IMR-90 (cell line): ENCODE results near the gene LIPE. TPM values are rescaled to one million over a fixed set of nuclear protein-coding genes. Genes with fewer than 3 reads are reported as not detected.

Source experiments
- ATAC-seq: fragments of 200-7000 bp; cut with Tn5 transposase; 2 replicates; pipeline ENCODE4 v1.9.1; 2020; ENCODE audit warnings: low read depth, mild to moderate bottlenecking, moderate library complexity
- BruUV-seq: library from RNA; stranded (reverse); fragments of 400-500 nt; replicated peaks from 2 replicates; lab custom pipeline; 2021; lab: Mats Ljungman, UMichigan
- CTCF ChIA-PET: fragments of 300-600 bp; formaldehyde crosslinking; extraction: SDS; loops from one replicate; lab custom pipeline; 2021; ENCODE audit warnings: antibody characterized with exemption; lab: Yijun Ruan, JAX
- POLR2A ChIA-PET: fragments of 300-600 bp; sonication (Branson Sonifier 250); formaldehyde crosslinking; loops from one replicate; lab custom pipeline; 2022; ENCODE audit warnings: antibody characterized with exemption; ENCODE audit not compliant: unreplicated experiment; lab: Charles Lee
- DNase-seq: peaks from one replicate; pipeline ENCODE4 v3.0.0; 2013
- H2AFZ ChIP-seq: replicated peaks from 2 replicates; pipeline ENCODE3; 2013; ENCODE audit warnings: low read length, mild to moderate bottlenecking; ENCODE audit not compliant: poor library complexity
- H2AK5ac ChIP-seq: 2 replicates; pipeline ENCODE4 v1.6.1; 2013; ENCODE audit warnings: low read depth, low read length, inconsistent platforms
- H2AK9ac ChIP-seq: replicated peaks from 2 replicates; pipeline ENCODE3; 2013; ENCODE audit warnings: mild to moderate bottlenecking, low read depth, low read length, moderate library complexity; ENCODE audit not compliant: poor library complexity
- H2BK120ac ChIP-seq: 2 replicates; pipeline ENCODE4 v1.6.1; 2013; ENCODE audit warnings: low read depth, low read length, inconsistent platforms
- H2BK15ac ChIP-seq: 3 replicates; pipeline ENCODE4 v1.6.1; 2013; ENCODE audit warnings: low read depth, low read length, inconsistent platforms
- H2BK20ac ChIP-seq: 2 replicates; pipeline ENCODE4 v1.6.1; 2013; ENCODE audit warnings: low read depth, mild to moderate bottlenecking, inconsistent platforms, low read length, moderate library complexity
- H2BK5ac ChIP-seq: 2 replicates; pipeline ENCODE4 v1.6.1; 2013; ENCODE audit warnings: mild to moderate bottlenecking, low read depth, low read length, inconsistent platforms; ENCODE audit not compliant: poor library complexity, severe bottlenecking
- H3K14ac ChIP-seq: replicated peaks from 2 replicates; pipeline ENCODE4 v1.6.1; 2013; ENCODE audit warnings: low read depth, low read length, inconsistent platforms
- H3K18ac ChIP-seq: 2 replicates; pipeline ENCODE4 v1.6.1; 2013; ENCODE audit warnings: low read depth, low read length, control low read depth
- H3K23ac ChIP-seq: 2 replicates; pipeline ENCODE4 v1.6.1; 2013; ENCODE audit warnings: low read depth, low read length, inconsistent platforms
- H3K27ac ChIP-seq: 2 replicates; pipeline ENCODE4 v1.5.1; 2013; ENCODE audit warnings: mild to moderate bottlenecking, control low read depth, low read length; ENCODE audit not compliant: insufficient read depth
- H3K27me3 ChIP-seq: 2 replicates; pipeline ENCODE4 v1.6.1; 2013; ENCODE audit warnings: low read length; ENCODE audit not compliant: control insufficient read depth, insufficient read depth
- H3K36me3 ChIP-seq: 2 replicates; pipeline ENCODE4 v1.6.1; 2013; ENCODE audit warnings: low read length, mixed read lengths; ENCODE audit not compliant: control insufficient read depth, insufficient read depth
- H3K4ac ChIP-seq: 2 replicates; pipeline ENCODE4 v1.6.1; 2013; ENCODE audit warnings: low read depth, low read length, inconsistent platforms
- H3K4me1 ChIP-seq: 2 replicates; pipeline ENCODE4 v1.6.1; 2013; ENCODE audit warnings: low read length, mixed read lengths; ENCODE audit not compliant: control insufficient read depth, insufficient read depth
- H3K4me2 ChIP-seq: 2 replicates; pipeline ENCODE4 v1.6.1; 2013; ENCODE audit warnings: low read depth, mild to moderate bottlenecking, control low read depth, low read length, moderate library complexity
- H3K4me3 ChIP-seq: 2 replicates; pipeline ENCODE4 v1.5.1; 2013; ENCODE audit warnings: low read depth, mild to moderate bottlenecking, control low read depth, low read length, moderate library complexity; ENCODE audit not compliant: insufficient read depth
- H3K56ac ChIP-seq: 2 replicates; pipeline ENCODE4 v1.6.1; 2013; ENCODE audit warnings: low read length, inconsistent platforms; ENCODE audit not compliant: insufficient read depth; ENCODE audit errors: extremely low read depth
- H3K79me1 ChIP-seq, 2 experiments: 2 replicates each; pipeline ENCODE4 v1.6.1; 2013; ENCODE audit warnings: low read length in 2 of 2, inconsistent platforms in 1 of 2, low read depth in 1 of 2
- H3K9ac ChIP-seq: 2 replicates; pipeline ENCODE4 v1.6.1; 2013; ENCODE audit warnings: low read depth, low read length, control low read depth
- H3K9me1 ChIP-seq: 2 replicates; pipeline ENCODE4 v1.6.1; 2013; ENCODE audit warnings: low read length, inconsistent platforms; ENCODE audit not compliant: insufficient read depth
- H3K9me3 ChIP-seq: 2 replicates; pipeline ENCODE4 v1.6.1; 2013; ENCODE audit warnings: low read length; ENCODE audit not compliant: control insufficient read depth, insufficient read depth
- H4K20me1 ChIP-seq: 2 replicates; pipeline ENCODE4 v1.6.1; 2013; ENCODE audit warnings: low read length, inconsistent platforms; ENCODE audit not compliant: insufficient read depth
- H4K5ac ChIP-seq: 2 replicates; pipeline ENCODE4 v1.6.1; 2013; ENCODE audit warnings: mild to moderate bottlenecking, low read depth, low read length, control low read depth
- H4K8ac ChIP-seq, 2 experiments: 2 replicates each; pipeline ENCODE4 v1.6.1; 2013; ENCODE audit warnings: low read depth in 2 of 2, low read length in 2 of 2, control low read depth in 1 of 2, inconsistent platforms in 1 of 2
- H4K91ac ChIP-seq: 2 replicates; pipeline ENCODE4 v1.6.1; 2013; ENCODE audit warnings: low read depth, low read length, inconsistent platforms; ENCODE audit not compliant: insufficient read depth
- BHLHE40 ChIP-seq: fragments of 150-350 bp; IDR thresholded peaks from 2 replicates; pipeline ENCODE4 v1.6.1; 2016; ENCODE audit warnings: mild to moderate bottlenecking, low read depth, low read length
- CEBPB ChIP-seq: IDR thresholded peaks from 2 replicates; pipeline ENCODE4 v1.6.1; 2012; ENCODE audit warnings: low read depth, low read length, improper control_type of control experiment
- CHD1 ChIP-seq: IDR thresholded peaks from 2 replicates; pipeline ENCODE4 v1.6.1; 2012; ENCODE audit warnings: low read depth, low read length, improper control_type of control experiment
- FOS ChIP-seq: fragments of 150-350 bp; IDR thresholded peaks from 2 replicates; pipeline ENCODE4 v1.6.1; 2016; ENCODE audit warnings: low read depth, low read length
- MAFK ChIP-seq: IDR thresholded peaks from 2 replicates; pipeline ENCODE4 v1.6.1; 2012; ENCODE audit warnings: low read depth, low read length, improper control_type of control experiment
- MAZ ChIP-seq: IDR thresholded peaks from 2 replicates; pipeline ENCODE4 v1.6.1; 2012; ENCODE audit warnings: low read depth, mild to moderate bottlenecking, low read length, improper control_type of control experiment, moderate library complexity, borderline replicate concordance
- MXI1 ChIP-seq: IDR thresholded peaks from 2 replicates; pipeline ENCODE4 v1.6.1; 2012; ENCODE audit warnings: low read depth, mild to moderate bottlenecking, low read length, moderate library complexity, borderline replicate concordance
- NFE2L2 ChIP-seq: fragments of 150-350 bp; IDR thresholded peaks from 2 replicates; pipeline ENCODE4 v1.6.1; 2016; ENCODE audit warnings: low read depth, mild to moderate bottlenecking, low read length
- POLR2A ChIP-seq: IDR thresholded peaks from 2 replicates; pipeline ENCODE4 v1.6.1; 2012; ENCODE audit warnings: mild to moderate bottlenecking, low read depth, low read length
- RAD21 ChIP-seq: IDR thresholded peaks from 2 replicates; pipeline ENCODE4 v1.6.1; 2012; ENCODE audit warnings: low read length, improper control_type of control experiment
- RCOR1 ChIP-seq: IDR thresholded peaks from 2 replicates; pipeline ENCODE4 v1.6.1; 2012; ENCODE audit warnings: mild to moderate bottlenecking, low read length, improper control_type of control experiment; ENCODE audit not compliant: insufficient replicate concordance
- RFX5 ChIP-seq: IDR thresholded peaks from 2 replicates; pipeline ENCODE4 v1.8.0; 2012; ENCODE audit warnings: low read depth, mild to moderate bottlenecking, low read length, moderate library complexity
- SMC3 ChIP-seq: fragments of 150-350 bp; IDR thresholded peaks from 2 replicates; pipeline ENCODE4 v1.6.1; 2016; ENCODE audit warnings: low read depth, mild to moderate bottlenecking, antibody characterized with exemption, low read length, moderate library complexity
- WGBS, 2 experiments: methylation state at CpG; one replicate each; pipeline versions ENCODE4 v1.1.5 to v1.1.7; 2013; ENCODE audit warnings: missing lambda C conversion rate in 2 of 2; ENCODE audit not compliant: insufficient read length in 1 of 2; ENCODE audit errors: extremely low coverage in 2 of 2; 5-methylcytosine and 5-hydroxymethylcytosine counted together
- dilution Hi-C: fragments of 300-500 bp; cut with HindIII; formaldehyde crosslinking; loops from one replicate; pipeline ENCODE4 v1.14.3; 2018; ENCODE audit warnings: low sequenced_read_pairs; ENCODE audit not compliant: unreplicated experiment
- in situ Hi-C: fragments of 300-500 bp; cut with MboI; formaldehyde crosslinking; loops from 3 replicates; pipeline ENCODE4 v1.14.3; 2019; ENCODE audit warnings: low sequenced_read_pairs, inconsistent platforms, mixed read lengths
- intact Hi-C: fragments of 100-400 bp; cut with micrococcal nuclease; formaldehyde crosslinking; loops from 2 replicates; pipeline ENCODE4 v1.10.0; 2022
- polyA plus RNA-seq, 3 experiments: library from polyadenylated mRNA; depleted of rRNA; stranded (reverse); fragments of >200 nt; gene quantifications; 2 replicates each; pipeline ENCODE4 v1.2.3, GENCODE V29; 2012; ENCODE audit warnings: low replicate concordance in 1 of 3
- total RNA-seq: library from RNA; depleted of rRNA; stranded (reverse); fragments of >200 nt; gene quantifications from 2 replicates; pipeline ENCODE4 v1.2.3, GENCODE V29; 2012
- TF ChIP-seq, protein P1 (sequence below): fragments of 150-350 bp; IDR thresholded peaks from 2 replicates; pipeline ENCODE4 v1.6.1; 2016; ENCODE audit warnings: low read depth, mild to moderate bottlenecking, low read length, moderate library complexity, borderline replicate concordance
- TF ChIP-seq, protein P2 (sequence below): conservative IDR thresholded peaks from 2 replicates; pipeline ENCODE4 v1.5.1; 2012; ENCODE audit warnings: mild to moderate bottlenecking, low read depth, low read length, improper control_type of control experiment
- TF ChIP-seq, protein P3 (sequence below): fragments of 150-350 bp; IDR thresholded peaks from 2 replicates; pipeline ENCODE4 v1.6.1; 2017; ENCODE audit warnings: mild to moderate bottlenecking, antibody characterized with exemption, low read length, low read depth

LIPE gene
- total and polyA plus RNA-seq, 2 of the 4 experiments (the other 2 are of a cell fraction), result 1.1 to 5.4 TPM

DNA sequence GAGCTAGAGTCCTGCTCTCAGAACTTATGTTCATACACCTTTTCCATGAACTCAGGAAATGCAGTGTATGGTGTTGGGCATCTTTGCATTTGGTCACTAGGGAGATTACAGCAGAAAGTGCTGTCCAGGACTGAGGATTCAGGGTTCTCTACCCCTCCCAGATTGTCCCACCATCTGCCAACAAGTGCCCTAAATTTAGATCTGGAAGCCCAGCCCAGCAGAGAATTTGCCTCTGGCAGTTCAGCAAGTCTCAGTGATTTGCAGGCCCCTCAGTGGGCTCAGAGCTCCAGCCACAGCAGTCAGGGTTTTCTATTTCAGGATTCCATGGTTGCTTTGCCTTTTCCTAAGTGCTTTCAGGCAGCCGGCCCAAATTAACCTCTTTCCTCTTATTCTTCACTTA lies 60.5 kb downstream of the LIPE start:
- H3K9ac ChIP-seq, result no peak overlapping the region
- H3K4me1 ChIP-seq, result peaks cover 2% of the 10 kb centered on the region; the same call in 1 of the 2 replicates
- intact Hi-C loops, result no loop called here
- H2BK120ac ChIP-seq, result no peak overlapping the region
- no peaks in the 10 kb centered on the region for H3K79me1 ChIP-seq
- no peak overlapping the region for H3K4ac ChIP-seq
- ATAC-seq (no peak; the same call in 1 of the 2 replicates), DNase-seq (no peak)
- ChIA-PET POLR2A (interaction anchor here (0.5 kb wide), 1 partner anchor 13 kb away, joined by 3 read pairs; no protein-coding TSS in a partner anchor), CTCF (no interaction called here)
- no peak overlapping the region for H2BK20ac ChIP-seq
- peaks cover 26% of the 10 kb centered on the region for H3K36me3 ChIP-seq
- 80% methylated on average over 1 of the region's 1 CpG; no CpG with 5 or more reads in 1 of the 2 experiments for WGBS, 2 experiments
- H3K4me2 ChIP-seq, result no peak overlapping the region
- no peak overlapping the region for H2BK5ac ChIP-seq
- H3K18ac ChIP-seq, result no peak overlapping the region
- peak overlapping the region; percentile 28 for H2AK9ac ChIP-seq
- TF ChIP-seq RCOR1 (no peak), BHLHE40 (no peak), RFX5 (no peak), NFE2L2 (no peak), CHD1 (no peak), MXI1 (no peak), MAZ (no peak), MAFK (no peak), POLR2A (no peak), FOS (no peak), CEBPB (no peak), SMC3 (no peak), RAD21 (no peak)
- TF ChIP-seq, protein P1, sequence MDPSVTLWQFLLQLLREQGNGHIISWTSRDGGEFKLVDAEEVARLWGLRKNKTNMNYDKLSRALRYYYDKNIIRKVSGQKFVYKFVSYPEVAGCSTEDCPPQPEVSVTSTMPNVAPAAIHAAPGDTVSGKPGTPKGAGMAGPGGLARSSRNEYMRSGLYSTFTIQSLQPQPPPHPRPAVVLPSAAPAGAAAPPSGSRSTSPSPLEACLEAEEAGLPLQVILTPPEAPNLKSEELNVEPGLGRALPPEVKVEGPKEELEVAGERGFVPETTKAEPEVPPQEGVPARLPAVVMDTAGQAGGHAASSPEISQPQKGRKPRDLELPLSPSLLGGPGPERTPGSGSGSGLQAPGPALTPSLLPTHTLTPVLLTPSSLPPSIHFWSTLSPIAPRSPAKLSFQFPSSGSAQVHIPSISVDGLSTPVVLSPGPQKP, result no peak
- TF ChIP-seq, protein P2, sequence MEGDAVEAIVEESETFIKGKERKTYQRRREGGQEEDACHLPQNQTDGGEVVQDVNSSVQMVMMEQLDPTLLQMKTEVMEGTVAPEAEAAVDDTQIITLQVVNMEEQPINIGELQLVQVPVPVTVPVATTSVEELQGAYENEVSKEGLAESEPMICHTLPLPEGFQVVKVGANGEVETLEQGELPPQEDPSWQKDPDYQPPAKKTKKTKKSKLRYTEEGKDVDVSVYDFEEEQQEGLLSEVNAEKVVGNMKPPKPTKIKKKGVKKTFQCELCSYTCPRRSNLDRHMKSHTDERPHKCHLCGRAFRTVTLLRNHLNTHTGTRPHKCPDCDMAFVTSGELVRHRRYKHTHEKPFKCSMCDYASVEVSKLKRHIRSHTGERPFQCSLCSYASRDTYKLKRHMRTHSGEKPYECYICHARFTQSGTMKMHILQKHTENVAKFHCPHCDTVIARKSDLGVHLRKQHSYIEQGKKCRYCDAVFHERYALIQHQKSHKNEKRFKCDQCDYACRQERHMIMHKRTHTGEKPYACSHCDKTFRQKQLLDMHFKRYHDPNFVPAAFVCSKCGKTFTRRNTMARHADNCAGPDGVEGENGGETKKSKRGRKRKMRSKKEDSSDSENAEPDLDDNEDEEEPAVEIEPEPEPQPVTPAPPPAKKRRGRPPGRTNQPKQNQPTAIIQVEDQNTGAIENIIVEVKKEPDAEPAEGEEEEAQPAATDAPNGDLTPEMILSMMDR, result no peak
- TF ChIP-seq, protein P3, sequence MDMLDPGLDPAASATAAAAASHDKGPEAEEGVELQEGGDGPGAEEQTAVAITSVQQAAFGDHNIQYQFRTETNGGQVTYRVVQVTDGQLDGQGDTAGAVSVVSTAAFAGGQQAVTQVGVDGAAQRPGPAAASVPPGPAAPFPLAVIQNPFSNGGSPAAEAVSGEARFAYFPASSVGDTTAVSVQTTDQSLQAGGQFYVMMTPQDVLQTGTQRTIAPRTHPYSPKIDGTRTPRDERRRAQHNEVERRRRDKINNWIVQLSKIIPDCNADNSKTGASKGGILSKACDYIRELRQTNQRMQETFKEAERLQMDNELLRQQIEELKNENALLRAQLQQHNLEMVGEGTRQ, result no peak
- no peak overlapping the region for H3K27ac ChIP-seq
- no peak overlapping the region for H2AK5ac ChIP-seq
- no peak overlapping the region for H3K14ac ChIP-seq
- H3K9me1 ChIP-seq, result peaks cover 6% of the 10 kb centered on the region
- H4K8ac ChIP-seq, result no peak overlapping the region
- no peaks in the 10 kb centered on the region for H3K27me3 ChIP-seq
- no peak overlapping the region for H3K56ac ChIP-seq
- no peak overlapping the region for H3K4me3 ChIP-seq
- dilution Hi-C loops, result no loop called here
- H3K9me3 ChIP-seq, result peaks cover 2% of the 10 kb centered on the region; the same call in 1 of the 2 replicates
- no peak overlapping the region for H4K5ac ChIP-seq
- H3K23ac ChIP-seq, result no peak overlapping the region
- H4K20me1 ChIP-seq, result peaks cover 3% of the 10 kb centered on the region; the same call in 1 of the 2 replicates
- in situ Hi-C loops, result no loop called here
- no peak overlapping the region for H2AFZ ChIP-seq
- H2BK15ac ChIP-seq, result no peak overlapping the region
- H4K91ac ChIP-seq, result no peak overlapping the region
- no TSS peak for BruUV-seq
